ENCODE measurements around the gene HOXB6. TPM values are rescaled to one million over a fixed set of nuclear protein-coding genes. Genes with fewer than 3 reads are reported as not detected.
A peak's percentile ranks its signal among the peaks of the same experiment; 100 is the strongest.

HOXB6 gene
- total RNA-seq, 2 donors from 2014 or later = 0.63 to 2.2 TPM

DNA sequence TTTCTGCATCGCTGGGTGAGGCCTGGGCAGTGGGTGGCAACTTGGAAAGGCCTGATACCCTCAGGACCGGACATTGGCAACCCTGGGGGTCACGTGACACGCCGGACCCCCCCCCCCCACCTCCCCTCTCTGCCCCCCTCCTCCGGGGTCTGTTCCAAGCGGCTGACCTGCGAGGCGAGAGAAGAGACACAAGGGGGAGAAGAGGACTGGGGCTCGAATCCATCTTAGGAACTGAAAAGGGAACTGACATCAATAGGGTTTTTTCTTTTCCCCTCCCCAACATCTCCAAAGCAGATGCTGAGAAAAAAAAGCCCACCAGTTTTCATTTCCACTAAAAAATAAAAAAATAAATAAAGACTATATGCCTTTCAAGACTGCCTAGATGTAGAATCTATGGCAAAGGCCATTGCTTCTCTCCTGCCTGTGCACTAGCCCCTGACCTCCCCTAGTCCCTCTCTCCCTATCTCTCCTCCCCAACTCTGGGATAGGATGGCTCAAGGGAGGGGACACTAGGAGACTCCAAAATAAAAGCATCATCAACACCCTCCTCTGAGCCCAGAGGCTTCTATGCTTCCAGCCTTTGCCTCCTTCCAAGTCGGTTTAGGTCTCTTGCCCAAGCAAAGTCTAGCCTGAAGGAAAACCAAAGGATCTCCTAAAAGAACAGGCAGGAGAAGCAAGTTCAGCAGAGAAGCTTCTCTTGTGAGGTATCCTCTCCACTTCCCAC lies 52.2 kb downstream of the HOXB6 start:
- DNase-seq = no peak
- peak in 1 of 2 donors; percentile 38 for ATAC-seq
- intact Hi-C loops (cut with DNase I) = no loop called here

DNA sequence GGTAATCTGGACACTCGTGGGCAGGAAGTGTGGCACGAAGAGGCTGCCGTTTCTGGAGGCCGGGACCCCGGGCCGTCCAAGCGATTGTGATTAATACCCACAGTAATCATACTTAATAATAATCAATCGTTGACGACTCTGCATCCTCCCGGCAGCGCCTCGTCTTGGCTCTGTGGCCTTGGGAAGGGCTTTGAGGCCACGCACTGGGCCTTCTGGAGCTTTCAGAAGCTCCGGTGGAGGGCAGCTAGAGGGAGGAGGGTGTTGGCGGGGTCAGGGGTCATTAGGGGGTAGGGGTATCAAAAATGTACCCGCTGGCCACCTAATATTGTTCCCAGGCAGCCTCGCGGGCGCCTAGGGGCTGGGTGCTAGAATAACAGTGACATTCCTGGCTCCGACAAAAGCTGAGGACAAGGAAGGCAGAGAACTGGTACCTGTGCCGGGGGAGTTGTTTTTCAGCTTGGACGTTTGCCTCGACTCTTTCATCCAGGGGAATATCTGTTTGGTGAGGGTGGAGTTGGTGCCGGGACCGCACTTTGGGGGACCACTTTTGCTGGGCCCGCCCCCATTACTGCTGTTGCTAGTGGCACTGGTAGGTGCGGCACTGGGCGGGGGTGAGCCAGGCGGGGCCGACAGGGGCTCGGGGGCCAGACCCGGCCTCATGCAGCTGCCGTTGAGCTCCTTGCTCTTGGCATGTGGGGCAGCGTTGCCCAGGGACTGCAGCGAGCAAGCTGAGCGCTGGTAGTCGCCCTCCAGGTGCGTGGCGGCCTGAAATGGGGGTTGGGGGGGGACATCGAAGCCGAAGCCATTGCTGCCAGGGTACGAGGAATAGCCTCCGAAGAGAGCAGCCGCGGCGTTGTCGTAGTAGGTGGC lies 53.0 kb downstream of the HOXB6 start:
- DNase-seq = no peak
- no peak for ATAC-seq
- intact Hi-C loops (cut with DNase I) = no loop called here

DNA sequence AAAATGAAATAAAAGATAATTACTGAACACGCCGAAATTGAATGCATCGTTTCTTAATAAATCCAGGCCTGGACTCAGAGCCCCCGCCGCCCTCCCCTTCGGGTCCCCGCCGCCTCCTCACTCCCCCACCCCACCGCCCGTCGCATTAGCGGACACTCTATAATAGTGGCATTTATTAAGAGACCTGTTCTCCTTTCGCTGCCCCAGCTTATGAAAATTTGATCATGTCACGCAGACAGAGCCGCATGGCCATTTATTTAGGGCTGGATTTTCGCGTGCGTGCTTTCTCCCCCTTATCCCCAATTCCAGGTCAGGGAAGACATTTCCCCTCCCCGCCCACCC lies 53.6 kb downstream of the HOXB6 start:
- intact Hi-C loops (cut with DNase I) = no loop called here
- DNase-seq (no peak), ATAC-seq (no peak)

DNA sequence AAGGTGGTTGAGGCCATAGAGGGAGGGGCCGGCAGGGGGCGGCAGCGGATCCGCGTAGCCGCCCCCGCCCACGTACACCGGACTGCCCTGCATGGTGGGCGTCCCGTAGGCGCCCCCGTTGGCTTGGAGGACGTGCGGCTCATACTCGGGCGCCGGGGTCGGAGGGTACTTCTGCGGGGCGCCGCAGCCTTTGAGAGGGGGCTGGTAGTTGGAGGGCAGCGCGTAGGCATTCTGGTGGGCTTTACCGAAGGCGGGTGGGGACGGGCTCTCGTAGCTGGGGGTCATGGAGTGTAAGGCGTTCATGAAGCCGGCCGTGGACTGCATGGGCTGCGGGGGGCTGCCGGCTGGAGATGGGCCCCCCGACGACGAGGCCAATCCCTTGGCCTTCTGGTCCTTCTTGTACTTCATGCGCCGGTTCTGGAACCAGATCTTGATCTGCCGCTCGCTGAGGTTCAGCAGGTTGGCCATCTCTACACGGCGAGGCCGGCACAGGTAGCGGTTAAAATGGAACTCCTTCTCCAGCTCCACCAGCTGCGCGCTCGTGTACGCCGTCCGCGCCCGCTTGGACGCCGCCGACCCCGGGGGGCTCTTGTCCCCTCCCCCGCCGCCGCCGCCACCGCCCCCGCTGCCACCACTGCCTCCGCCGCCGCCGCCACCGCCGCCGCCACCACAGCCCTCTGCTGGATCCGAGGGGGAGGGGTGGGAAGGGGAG lies 54.1 kb downstream of the HOXB6 start:
- intact Hi-C loops (cut with DNase I) = no loop called here
- no peak for ATAC-seq
- DNase-seq = no peak

DNA sequence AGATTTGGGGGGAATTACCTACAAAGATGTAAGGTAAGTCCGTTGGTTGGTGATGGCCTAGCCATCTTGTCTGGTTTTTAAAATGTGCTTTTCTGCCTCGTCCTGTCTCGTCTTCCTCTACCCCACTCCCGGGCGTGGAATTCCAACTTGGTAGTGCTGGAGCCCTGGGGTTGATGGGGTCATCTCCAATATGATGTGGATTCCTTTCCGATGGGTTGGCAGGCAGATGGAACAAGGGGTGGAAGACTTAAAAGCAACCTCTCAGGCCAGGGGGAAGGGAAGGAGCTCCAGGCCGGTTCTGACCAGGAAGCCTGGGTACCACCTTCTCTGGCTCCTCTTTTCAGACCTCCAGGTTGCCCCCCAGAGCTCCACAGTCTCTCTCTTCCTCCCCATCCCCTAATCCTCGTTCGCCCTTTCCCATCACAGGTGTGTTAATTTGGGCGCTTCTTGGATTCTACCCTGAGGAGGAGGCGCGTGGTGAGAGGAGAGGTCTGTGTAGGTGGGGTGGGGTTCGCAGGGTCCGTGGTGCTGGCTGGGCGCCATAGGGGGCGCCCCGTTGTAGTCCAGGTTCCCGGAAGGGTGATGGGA lies 54.8 kb downstream of the HOXB6 start:
- DNase-seq (no peak), ATAC-seq (no peak)
- intact Hi-C loops (cut with DNase I) = no loop called here

DNA sequence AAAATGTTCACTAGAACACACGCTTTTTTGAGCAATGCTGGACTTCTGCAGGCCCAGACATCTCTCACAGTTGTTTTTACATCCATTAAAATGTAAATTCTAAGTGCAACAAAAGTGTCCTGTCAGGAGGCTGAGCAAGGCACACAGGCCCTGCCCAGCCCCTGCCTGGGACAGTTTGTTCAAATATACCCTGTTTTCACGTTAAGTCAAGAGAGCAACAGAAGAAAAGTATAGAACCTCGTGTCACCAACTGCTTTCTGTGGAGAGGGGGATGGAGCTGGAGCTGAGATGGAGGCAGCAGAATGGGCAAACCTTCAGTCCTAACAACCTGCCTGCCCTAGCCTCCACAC lies 55.5 kb downstream of the HOXB6 start:
- DNase-seq (no peak), ATAC-seq (no peak)
- intact Hi-C loops (cut with DNase I) = no loop called here

DNA sequence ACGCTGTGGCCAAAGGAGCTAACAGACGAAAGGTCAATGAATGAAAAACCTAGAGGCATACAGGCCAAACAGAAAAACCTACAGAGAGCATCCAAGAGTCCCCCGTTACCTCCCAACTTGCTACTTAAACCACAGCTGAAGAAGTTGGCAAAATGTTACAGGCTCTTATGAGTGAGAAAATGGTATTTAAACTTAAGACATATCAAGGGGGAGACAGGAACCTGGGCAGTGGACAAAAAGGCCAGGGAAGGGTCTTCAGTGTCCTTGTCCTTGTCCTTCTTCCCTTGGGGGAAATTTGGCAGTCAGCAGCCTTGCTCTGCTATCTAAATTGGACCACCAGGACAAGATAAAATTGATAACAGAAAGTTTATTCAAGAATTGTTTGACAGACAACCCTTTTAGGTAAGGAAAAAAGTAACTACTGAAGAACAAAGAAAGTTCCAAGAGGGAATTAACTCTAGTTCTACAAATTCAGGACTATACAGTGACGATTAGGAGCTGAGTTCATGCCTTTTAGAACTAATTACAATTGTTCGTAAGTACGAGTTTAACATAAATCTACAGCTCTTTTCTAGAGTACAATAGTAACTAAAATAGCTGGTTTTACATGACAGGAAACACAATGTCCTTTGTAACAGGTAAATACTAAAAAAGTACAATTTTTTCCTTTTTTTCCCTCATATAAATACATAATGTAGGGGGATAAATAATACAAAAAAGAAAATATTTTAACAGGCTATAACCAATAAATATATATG lies 56.1 kb downstream of the HOXB6 start:
- ATAC-seq (no peak), DNase-seq (no peak)
- intact Hi-C loops (cut with DNase I) = no loop called here

DNA sequence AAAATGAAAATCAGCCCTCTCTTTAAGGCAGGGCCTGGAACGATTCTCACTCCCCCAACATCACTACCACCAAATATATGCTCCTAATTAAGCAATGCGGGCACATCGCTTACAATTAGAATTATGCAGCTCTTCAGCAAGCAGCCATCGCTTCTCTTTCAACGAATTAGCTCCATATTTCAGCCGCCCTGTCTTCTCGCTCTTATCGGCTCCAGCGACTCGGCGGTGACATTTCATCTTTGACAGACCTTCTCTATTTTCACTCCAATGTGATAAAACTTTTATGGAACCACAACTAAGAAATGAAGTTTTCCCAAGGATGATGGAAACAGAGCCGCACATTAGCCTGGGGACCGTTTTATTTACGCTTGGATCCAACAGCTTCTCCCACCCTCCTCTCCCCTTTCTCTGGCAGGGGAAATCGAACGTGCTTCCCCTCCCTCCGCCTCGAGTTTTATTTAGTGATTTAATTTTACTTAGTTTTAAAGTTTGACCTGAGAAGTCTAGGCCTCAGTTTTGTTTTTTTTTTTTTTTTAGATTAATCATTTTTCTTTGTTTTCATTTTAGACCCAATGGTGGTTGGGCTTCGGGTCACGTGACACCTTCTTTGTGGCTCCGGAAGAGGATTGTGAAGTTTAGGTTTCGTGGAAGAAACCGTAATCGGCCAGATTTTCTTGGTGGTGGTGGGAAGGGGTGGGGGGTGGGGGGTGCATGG lies 56.8 kb downstream of the HOXB6 start:
- no peak for ATAC-seq
- no peak for DNase-seq
- intact Hi-C loops (cut with DNase I) = no loop called here

DNA sequence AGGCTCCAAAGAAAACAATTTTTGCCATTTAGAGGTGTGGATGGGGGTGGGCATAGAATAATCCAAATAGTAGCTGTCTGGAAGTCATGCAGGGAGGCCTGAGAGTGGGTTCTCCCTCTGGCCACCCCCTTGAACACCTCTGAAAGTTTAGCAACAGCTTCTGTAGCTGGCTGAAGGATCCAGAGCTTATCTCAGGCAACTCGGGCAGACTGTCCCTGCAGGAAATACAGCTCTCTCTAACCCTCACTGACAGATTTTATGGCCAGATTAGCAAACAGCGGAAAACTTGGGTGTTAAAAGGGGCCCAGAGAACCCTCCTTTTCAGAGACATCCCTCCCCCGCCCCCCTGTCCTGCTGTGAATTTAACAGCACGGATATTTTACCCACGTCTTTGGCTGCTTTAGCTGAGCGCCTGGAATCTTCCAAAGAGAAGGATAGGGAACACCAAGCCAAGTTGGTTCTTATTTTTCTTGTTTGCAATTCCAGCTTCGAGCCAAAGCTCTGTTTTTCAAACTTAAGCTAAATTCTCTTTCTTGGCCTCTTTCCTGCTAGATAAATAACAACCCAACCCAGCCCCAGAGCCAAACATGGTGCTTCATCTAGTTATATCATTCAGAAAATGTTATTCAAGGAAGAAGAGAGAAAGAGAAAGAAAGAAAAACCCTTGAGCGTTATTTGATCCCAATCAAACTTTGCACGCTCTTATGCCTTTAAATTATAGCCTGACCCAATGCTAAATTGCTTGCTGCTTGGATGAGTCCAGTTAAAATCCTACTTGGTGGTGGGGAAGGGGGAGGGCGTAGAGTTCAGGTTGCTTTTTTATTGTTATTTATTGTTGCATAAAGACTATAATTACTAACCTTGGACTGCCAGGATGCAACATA lies 57.6 kb downstream of the HOXB6 start:
- intact Hi-C loops (cut with DNase I) = no loop called here
- no peak for DNase-seq
- no peak for ATAC-seq

DNA sequence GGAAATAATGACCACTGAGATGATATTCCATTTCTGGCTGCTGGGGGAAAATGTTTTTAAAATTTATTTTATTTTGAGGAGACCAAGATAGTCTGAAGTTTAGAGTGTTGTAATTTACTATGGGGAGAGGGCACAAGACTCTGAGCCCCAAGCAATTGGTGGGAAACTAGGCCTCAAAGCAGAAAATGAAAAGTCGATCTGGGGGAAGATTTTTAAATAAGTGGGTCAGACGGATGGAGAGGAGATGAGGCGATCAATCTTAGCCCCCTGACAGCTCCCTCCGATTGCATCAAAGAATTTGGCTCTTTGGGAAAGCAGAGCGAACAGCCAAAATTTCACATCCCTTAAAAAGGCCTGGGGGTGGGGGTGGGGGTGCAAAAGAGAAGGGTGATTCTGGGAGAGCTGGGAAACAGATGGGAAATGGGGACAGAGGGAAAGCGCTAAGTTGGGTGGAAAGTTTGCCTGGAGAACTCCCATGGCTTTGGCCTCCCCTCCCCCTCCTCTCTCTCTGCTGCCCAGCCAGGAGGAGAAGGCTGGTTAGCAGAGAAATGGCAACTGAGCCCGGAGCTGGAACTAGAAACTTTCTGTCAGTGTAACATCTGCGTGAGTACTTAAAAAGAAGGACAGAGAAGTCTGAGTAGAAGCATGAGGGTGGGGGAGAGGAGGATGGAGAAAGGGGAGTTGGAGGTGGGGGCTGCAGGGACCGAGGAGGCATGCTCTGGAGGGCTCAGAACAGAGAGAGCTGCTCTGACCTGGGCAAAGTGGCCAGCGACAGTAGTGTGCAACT lies 58.5 kb downstream of the HOXB6 start:
- DNase-seq (no peak), ATAC-seq (peak in 1 of 2 donors; percentile 38)
- intact Hi-C loops (cut with DNase I) = no loop called here

Small RNAs within 50 kb of the gene (microRNA-seq; reads per million reads assigned to microRNA genes)
- gene MIR196A1 = 0 reads per million in 2 donors

Other genes with a start within 250 kb of the HOXB6 start
- gene SKAP1, start 174.8 kb downstream of the HOXB6 start, total RNA-seq = under 1 TPM; 0.31 to 0.88 TPM
- not detected for gene HOXB1, start 74.0 kb downstream of the HOXB6 start, total RNA-seq
- gene HOXB2, start 59.9 kb downstream of the HOXB6 start, total RNA-seq = 1 to 10 TPM; 6.1 to 6.7 TPM
- 1 to 10 TPM in 1 of 2 donors, under 1 TPM in 1; 0.31 to 1.6 TPM for gene HOXB4, start 26.6 kb downstream of the HOXB6 start, total RNA-seq
- 1 to 10 TPM; 1.2 to 2.8 TPM for gene HOXB3, start 14.7 kb downstream of the HOXB6 start, total RNA-seq
- gene HOXB5, start 11.2 kb downstream of the HOXB6 start, total RNA-seq = under 1 TPM in 1 of 2 donors, not detected in 1; 0.41 TPM
- 1 to 10 TPM in 1 of 2 donors, under 1 TPM in 1; 0.44 to 1.1 TPM for gene HOXB7, start 6.0 kb upstream of the HOXB6 start, total RNA-seq
- under 1 TPM in 1 of 2 donors, not detected in 1; 0.32 TPM for gene HOXB8, start 10.3 kb upstream of the HOXB6 start, total RNA-seq
- not detected for gene HOXB9, start 21.4 kb upstream of the HOXB6 start, total RNA-seq
- gene PRAC1, start 117.5 kb upstream of the HOXB6 start, total RNA-seq = not detected
- not detected for gene PRAC2, start 118.2 kb upstream of the HOXB6 start, total RNA-seq
- gene HOXB13, start 123.8 kb upstream of the HOXB6 start, total RNA-seq = not detected
- under 1 TPM in 1 of 2 donors, not detected in 1; 0.16 TPM for gene TTLL6, start 212.2 kb upstream of the HOXB6 start, total RNA-seq
- gene CALCOCO2, start 226.0 kb upstream of the HOXB6 start, total RNA-seq = 100 to 1,000 TPM; 180 to 241 TPM

All from left cardiac atrium (tissue), 4 donors.